ENCODE measurements around the gene DERL2. TPM values are rescaled to one million over a fixed set of nuclear protein-coding genes. Genes with fewer than 3 reads are reported as not detected.
A peak's percentile ranks its signal among the peaks of the same experiment; 100 is the strongest.

DERL2 gene
- total and polyA plus RNA-seq, 2 experiments from 2014 or later: 65.0 to 113 TPM

DNA sequence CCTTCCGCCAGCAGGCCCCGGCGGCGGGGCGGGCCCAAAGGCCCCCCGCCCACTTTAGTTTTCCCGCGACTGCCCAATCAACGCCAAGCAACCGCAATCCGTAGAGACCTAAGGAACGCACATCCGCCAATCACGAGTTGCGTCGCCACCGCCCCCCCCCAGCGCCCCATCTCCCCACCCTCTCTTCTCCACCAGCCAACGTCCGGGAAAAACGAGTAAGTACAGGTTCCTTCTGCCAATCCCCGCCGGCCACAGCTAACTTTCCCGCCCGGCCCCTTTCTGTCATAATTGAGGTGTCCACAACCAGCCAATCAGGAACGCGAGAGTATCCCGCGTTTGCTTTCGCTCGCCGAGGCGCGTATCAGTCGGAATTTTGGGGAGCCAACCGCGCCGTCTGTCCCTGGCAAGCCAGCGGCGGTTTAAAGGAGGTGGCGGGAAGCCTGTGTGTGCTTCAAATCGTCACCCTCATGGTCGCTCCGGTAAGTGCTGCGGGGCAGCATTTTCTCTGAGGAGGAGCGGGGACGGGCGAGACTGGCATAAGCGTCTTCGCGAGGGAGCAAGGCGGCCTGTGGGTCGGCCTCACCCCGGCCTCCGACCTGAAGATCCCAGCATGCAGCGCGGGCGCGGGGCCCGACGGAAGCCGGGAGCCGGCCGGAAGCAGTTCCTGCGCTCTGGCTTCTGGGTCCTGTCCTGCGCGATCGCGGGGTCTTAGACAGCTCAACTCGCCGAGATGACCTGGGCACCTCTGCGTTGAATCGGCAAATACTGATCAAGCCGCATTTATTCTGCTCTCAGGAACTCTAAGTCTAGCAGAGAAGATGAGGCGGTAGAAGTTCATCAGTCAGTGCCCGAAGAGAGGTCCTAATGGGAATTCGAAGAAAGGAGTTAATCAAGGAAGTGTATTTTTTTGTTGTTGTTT, 487 bp upstream of the DERL2 start, which contains the start of gene MIS12:
Gene MIS12, plus strand, starts transcription at position 361 of the 919 bp plus-strand sequence. CDS start 2,297 bp downstream, outside the sequence.
- Histone ChIP-seq H3K36me3 (ENCODE audit: insufficient read depth) (peaks cover 28% of the 10 kb centered on the region), H3K4me2 (peak within 1 kb of the TSS; percentile 100), H3F3A (replicated peaks; ENCODE audit: low read depth) (peaks cover 7% of the 10 kb centered on the region; the same call in 1 of the 2 replicates), H3K9me2 (ENCODE audit: insufficient read depth) (no peaks in the 10 kb centered on the region), H3K27ac (ENCODE audit: low read depth) (peak within 1 kb of the TSS; percentile 99), H3K27me3 (ENCODE audit: insufficient read depth) (no peaks in the 10 kb centered on the region), H2AFZ (peak within 1 kb of the TSS; percentile 56; the same call in 1 of the 2 replicates), H4K20me1 (replicated peaks; ENCODE audit: insufficient read depth) (peaks cover 15% of the 10 kb centered on the region), H3K4me3 (peak within 1 kb of the TSS; percentile 99), H3K4me1 (ENCODE audit: insufficient read depth) (peaks cover 20% of the 10 kb centered on the region), H3K79me2 (replicated peaks; ENCODE audit: insufficient read depth) (peaks cover 76% of the 10 kb centered on the region)
- H3K27ac Mint-ChIP-seq: peak within 1 kb of the TSS; percentile 100
- DNase-seq (ENCODE audit: low spot score): peak; percentile 100
- H3K4me1 Mint-ChIP-seq: peaks cover 7% of the 10 kb centered on the region; the same call in 2 of the 3 replicates
- H3K27me3 Mint-ChIP-seq (ENCODE audit: insufficient read depth, low read depth, poor library complexity): peaks cover 18% of the 10 kb centered on the region
- TF ChIP-seq STAT1 (IDR thresholded peaks at IDR 0.05; ENCODE audit: unreplicated experiment): no peak
- TF ChIP-seq ZNF331 (CRISPR knock-in tag; IDR thresholded peaks at IDR 0.05; ENCODE audit: low read depth): no peak
- TF ChIP-seq JUNB (IDR thresholded peaks at IDR 0.05; ENCODE audit: unreplicated experiment): no peak
- TF ChIP-seq, protein P1, sequence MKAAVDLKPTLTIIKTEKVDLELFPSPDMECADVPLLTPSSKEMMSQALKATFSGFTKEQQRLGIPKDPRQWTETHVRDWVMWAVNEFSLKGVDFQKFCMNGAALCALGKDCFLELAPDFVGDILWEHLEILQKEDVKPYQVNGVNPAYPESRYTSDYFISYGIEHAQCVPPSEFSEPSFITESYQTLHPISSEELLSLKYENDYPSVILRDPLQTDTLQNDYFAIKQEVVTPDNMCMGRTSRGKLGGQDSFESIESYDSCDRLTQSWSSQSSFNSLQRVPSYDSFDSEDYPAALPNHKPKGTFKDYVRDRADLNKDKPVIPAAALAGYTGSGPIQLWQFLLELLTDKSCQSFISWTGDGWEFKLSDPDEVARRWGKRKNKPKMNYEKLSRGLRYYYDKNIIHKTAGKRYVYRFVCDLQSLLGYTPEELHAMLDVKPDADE (IDR thresholded peaks at IDR 0.05): peak; percentile 79
- TF ChIP-seq, protein P2, sequence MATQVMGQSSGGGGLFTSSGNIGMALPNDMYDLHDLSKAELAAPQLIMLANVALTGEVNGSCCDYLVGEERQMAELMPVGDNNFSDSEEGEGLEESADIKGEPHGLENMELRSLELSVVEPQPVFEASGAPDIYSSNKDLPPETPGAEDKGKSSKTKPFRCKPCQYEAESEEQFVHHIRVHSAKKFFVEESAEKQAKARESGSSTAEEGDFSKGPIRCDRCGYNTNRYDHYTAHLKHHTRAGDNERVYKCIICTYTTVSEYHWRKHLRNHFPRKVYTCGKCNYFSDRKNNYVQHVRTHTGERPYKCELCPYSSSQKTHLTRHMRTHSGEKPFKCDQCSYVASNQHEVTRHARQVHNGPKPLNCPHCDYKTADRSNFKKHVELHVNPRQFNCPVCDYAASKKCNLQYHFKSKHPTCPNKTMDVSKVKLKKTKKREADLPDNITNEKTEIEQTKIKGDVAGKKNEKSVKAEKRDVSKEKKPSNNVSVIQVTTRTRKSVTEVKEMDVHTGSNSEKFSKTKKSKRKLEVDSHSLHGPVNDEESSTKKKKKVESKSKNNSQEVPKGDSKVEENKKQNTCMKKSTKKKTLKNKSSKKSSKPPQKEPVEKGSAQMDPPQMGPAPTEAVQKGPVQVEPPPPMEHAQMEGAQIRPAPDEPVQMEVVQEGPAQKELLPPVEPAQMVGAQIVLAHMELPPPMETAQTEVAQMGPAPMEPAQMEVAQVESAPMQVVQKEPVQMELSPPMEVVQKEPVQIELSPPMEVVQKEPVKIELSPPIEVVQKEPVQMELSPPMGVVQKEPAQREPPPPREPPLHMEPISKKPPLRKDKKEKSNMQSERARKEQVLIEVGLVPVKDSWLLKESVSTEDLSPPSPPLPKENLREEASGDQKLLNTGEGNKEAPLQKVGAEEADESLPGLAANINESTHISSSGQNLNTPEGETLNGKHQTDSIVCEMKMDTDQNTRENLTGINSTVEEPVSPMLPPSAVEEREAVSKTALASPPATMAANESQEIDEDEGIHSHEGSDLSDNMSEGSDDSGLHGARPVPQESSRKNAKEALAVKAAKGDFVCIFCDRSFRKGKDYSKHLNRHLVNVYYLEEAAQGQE (IDR thresholded peaks at IDR 0.05; ENCODE audit: unreplicated experiment): no peak
- TF ChIP-seq NANOG (IDR thresholded peaks at IDR 0.05; ENCODE audit: borderline replicate concordance): no peak
- TF ChIP-seq, protein P3, sequence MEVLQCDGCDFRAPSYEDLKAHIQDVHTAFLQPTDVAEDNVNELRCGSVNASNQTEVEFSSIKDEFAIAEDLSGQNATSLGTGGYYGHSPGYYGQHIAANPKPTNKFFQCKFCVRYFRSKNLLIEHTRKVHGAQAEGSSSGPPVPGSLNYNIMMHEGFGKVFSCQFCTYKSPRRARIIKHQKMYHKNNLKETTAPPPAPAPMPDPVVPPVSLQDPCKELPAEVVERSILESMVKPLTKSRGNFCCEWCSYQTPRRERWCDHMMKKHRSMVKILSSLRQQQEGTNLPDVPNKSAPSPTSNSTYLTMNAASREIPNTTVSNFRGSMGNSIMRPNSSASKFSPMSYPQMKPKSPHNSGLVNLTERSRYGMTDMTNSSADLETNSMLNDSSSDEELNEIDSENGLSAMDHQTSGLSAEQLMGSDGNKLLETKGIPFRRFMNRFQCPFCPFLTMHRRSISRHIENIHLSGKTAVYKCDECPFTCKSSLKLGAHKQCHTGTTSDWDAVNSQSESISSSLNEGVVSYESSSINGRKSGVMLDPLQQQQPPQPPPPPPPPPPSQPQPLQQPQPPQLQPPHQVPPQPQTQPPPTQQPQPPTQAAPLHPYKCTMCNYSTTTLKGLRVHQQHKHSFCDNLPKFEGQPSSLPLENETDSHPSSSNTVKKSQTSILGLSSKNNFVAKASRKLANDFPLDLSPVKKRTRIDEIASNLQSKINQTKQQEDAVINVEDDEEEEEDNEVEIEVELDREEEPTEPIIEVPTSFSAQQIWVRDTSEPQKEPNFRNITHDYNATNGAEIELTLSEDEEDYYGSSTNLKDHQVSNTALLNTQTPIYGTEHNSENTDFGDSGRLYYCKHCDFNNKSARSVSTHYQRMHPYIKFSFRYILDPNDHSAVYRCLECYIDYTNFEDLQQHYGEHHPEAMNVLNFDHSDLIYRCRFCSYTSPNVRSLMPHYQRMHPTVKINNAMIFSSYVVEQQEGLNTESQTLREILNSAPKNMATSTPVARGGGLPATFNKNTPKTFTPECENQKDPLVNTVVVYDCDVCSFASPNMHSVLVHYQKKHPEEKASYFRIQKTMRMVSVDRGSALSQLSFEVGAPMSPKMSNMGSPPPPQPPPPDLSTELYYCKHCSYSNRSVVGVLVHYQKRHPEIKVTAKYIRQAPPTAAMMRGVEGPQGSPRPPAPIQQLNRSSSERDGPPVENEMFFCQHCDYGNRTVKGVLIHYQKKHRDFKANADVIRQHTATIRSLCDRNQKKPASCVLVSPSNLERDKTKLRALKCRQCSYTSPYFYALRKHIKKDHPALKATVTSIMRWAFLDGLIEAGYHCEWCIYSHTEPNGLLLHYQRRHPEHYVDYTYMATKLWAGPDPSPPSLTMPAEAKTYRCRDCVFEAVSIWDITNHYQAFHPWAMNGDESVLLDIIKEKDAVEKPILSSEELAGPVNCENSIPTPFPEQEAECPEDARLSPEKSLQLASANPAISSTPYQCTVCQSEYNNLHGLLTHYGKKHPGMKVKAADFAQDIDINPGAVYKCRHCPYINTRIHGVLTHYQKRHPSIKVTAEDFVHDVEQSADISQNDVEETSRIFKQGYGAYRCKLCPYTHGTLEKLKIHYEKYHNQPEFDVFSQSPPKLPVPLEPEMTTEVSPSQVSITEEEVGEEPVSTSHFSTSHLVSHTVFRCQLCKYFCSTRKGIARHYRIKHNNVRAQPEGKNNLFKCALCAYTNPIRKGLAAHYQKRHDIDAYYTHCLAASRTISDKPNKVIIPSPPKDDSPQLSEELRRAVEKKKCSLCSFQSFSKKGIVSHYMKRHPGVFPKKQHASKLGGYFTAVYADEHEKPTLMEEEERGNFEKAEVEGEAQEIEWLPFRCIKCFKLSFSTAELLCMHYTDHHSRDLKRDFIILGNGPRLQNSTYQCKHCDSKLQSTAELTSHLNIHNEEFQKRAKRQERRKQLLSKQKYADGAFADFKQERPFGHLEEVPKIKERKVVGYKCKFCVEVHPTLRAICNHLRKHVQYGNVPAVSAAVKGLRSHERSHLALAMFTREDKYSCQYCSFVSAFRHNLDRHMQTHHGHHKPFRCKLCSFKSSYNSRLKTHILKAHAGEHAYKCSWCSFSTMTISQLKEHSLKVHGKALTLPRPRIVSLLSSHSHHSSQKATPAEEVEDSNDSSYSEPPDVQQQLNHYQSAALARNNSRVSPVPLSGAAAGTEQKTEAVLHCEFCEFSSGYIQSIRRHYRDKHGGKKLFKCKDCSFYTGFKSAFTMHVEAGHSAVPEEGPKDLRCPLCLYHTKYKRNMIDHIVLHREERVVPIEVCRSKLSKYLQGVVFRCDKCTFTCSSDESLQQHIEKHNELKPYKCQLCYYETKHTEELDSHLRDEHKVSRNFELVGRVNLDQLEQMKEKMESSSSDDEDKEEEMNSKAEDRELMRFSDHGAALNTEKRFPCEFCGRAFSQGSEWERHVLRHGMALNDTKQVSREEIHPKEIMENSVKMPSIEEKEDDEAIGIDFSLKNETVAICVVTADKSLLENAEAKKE (CRISPR knock-in tag; IDR thresholded peaks at IDR 0.05): no peak
- peak; percentile 85 for TF ChIP-seq POLR2AphosphoS5 (IDR thresholded peaks at IDR 0.05; ENCODE audit: low read depth)
- TF ChIP-seq CREB1 (CRISPR knock-in tag; IDR thresholded peaks at IDR 0.05; ENCODE audit: low read depth): peak; percentile 83
- no peak for TF ChIP-seq EZH2 (IDR thresholded peaks at IDR 0.05; ENCODE audit: low read depth, unreplicated experiment)
- TF ChIP-seq, protein P4, sequence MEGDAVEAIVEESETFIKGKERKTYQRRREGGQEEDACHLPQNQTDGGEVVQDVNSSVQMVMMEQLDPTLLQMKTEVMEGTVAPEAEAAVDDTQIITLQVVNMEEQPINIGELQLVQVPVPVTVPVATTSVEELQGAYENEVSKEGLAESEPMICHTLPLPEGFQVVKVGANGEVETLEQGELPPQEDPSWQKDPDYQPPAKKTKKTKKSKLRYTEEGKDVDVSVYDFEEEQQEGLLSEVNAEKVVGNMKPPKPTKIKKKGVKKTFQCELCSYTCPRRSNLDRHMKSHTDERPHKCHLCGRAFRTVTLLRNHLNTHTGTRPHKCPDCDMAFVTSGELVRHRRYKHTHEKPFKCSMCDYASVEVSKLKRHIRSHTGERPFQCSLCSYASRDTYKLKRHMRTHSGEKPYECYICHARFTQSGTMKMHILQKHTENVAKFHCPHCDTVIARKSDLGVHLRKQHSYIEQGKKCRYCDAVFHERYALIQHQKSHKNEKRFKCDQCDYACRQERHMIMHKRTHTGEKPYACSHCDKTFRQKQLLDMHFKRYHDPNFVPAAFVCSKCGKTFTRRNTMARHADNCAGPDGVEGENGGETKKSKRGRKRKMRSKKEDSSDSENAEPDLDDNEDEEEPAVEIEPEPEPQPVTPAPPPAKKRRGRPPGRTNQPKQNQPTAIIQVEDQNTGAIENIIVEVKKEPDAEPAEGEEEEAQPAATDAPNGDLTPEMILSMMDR (conservative IDR thresholded peaks at IDR 0.05; ENCODE audit: low read depth in 2 of 2): no peak
- no peak for TF ChIP-seq ZNF114 (CRISPR knock-in tag; IDR thresholded peaks at IDR 0.05)
- TF ChIP-seq EZH2phosphoT487 (IDR thresholded peaks at IDR 0.05; ENCODE audit: unreplicated experiment): no peak
- peak; percentile 94 for ATAC-seq
- no peaks in the 10 kb centered on the region for H3K9me3 Mint-ChIP-seq
- H3K4me3 Mint-ChIP-seq: peak within 1 kb of the TSS; percentile 97
- peaks cover 61% of the 10 kb centered on the region for H3K36me3 Mint-ChIP-seq (ENCODE audit: low read depth)

Measured in GM23338 (cell line).